Prostate gland (tissue), 2 donors: ENCODE measurements around the gene WWOX. TPM values are rescaled to one million over a fixed set of nuclear protein-coding genes. Genes with fewer than 3 reads are reported as not detected.

Experiments used
- DNase-seq: peaks from one replicate; pipeline ENCODE4 v3.0.0-alpha.2; 2019; ENCODE audit warnings: low spot score
- H3K27ac ChIP-seq, 2 donors: fragments of 200-600 bp; sonication (generic); 2 replicates each; pipeline ENCODE4 v1.5.1; 2017 to 2019
- H3K27me3 ChIP-seq: fragments of 200-600 bp; sonication (generic); replicated peaks from 2 replicates; pipeline ENCODE4 v1.5.1; 2019; ENCODE audit not compliant: insufficient read depth
- H3K36me3 ChIP-seq, 2 donors: fragments of 200-600 bp; sonication (generic); 1 replicate in 1 of 2; 2 replicates in 1 of 2; pipeline versions ENCODE4 v1.5.1 to v1.8.1; 2017 to 2019
- H3K4me1 ChIP-seq: fragments of 200-600 bp; sonication (generic); replicated peaks from 2 replicates; pipeline ENCODE4 v1.5.1; 2019
- H3K4me3 ChIP-seq, 2 donors: fragments of 200-600 bp; sonication (generic); 2 replicates each; pipeline ENCODE4 v1.5.1; 2017 to 2019
- H3K9me3 ChIP-seq: fragments of 200-600 bp; sonication (generic); 2 replicates; pipeline ENCODE4 v1.5.1; 2017
- CTCF ChIP-seq, 4 experiments: fragments of 200-600 bp in 2 of 4; fragments of 450-650 bp in 2 of 4; sonication (generic) in 2 of 4; IDR thresholded peaks; 1 replicate in 3 of 4; 2 replicates in 1 of 4; pipeline ENCODE4 v1.5.1; 2016 to 2019; ENCODE audit warnings: antibody characterized with exemption in 4 of 4, mild to moderate bottlenecking in 2 of 4, moderate library complexity in 2 of 4
- POLR2A ChIP-seq: fragments of 450-650 bp; IDR thresholded peaks from one replicate; pipeline ENCODE4 v1.6.1; 2016; ENCODE audit warnings: antibody characterized with exemption, mild to moderate bottlenecking
- POLR2AphosphoS5 ChIP-seq: sonication (generic); formaldehyde crosslinking; IDR thresholded peaks from one replicate; pipeline ENCODE4 v1.6.1; 2017; ENCODE audit warnings: antibody characterized with exemption
- WGBS: methylation state at CpG from one replicate; pipeline ENCODE4 v1.1.5; 2018; 5-methylcytosine and 5-hydroxymethylcytosine counted together
- intact Hi-C: fragments of 100-400 bp; cut with DNase I; formaldehyde crosslinking; loops from one replicate; pipeline ENCODE4 v1.14.2; 2022
- total RNA-seq, 2 donors: library from RNA; depleted of rRNA; stranded (reverse); fragments of >200 nt; gene quantifications; one replicate each; pipeline ENCODE4 v1.1.0, GENCODE V29; 2016

The WWOX gene
- total RNA-seq, 2 donors from 2014 or later = 93.2 to 99.4 TPM

- Histone ChIP-seq H3K27me3 (no peaks in the 10 kb centered on the region), H3K4me3 (no peak overlapping the region), H3K36me3 (no peaks in the 10 kb centered on the region), H3K4me1 (no peaks in the 10 kb centered on the region), H3K9me3 (no peaks in the 10 kb centered on the region), H3K27ac (no peak overlapping the region)
- WGBS = 78% methylated on average over 5 of the region's 5 CpGs
- no peak for DNase-seq
- intact Hi-C loops = no loop called here
- TF ChIP-seq POLR2AphosphoS5 = no peak
- no peak for TF ChIP-seq CTCF (IDR thresholded peaks at IDR 0.05)
- no peak for TF ChIP-seq POLR2A
Observed at GRCh38 chr16:78060809-78061208, 38.6 kb upstream of the WWOX start.

GRCh38 chr16:78065319-78065718 lies 34.1 kb upstream of the WWOX start:
- intact Hi-C loops = no loop called here
- no peak for DNase-seq
- Histone ChIP-seq H3K36me3 (no peaks in the 10 kb centered on the region), H3K27me3 (no peaks in the 10 kb centered on the region), H3K9me3 (no peaks in the 10 kb centered on the region), H3K27ac (no peak overlapping the region), H3K4me3 (no peak overlapping the region), H3K4me1 (no peaks in the 10 kb centered on the region)
- no peak for TF ChIP-seq CTCF (IDR thresholded peaks at IDR 0.05)
- TF ChIP-seq POLR2A = no peak
- WGBS = 16% methylated on average over 4 of the region's 4 CpGs

GRCh38 chr16:78069913-78070312 lies 29.5 kb upstream of the WWOX start:
- Histone ChIP-seq H3K4me3 (no peak overlapping the region), H3K36me3 (no peaks in the 10 kb centered on the region), H3K27me3 (no peaks in the 10 kb centered on the region), H3K27ac (no peak overlapping the region), H3K4me1 (no peaks in the 10 kb centered on the region), H3K9me3 (no peaks in the 10 kb centered on the region)
- no peak for DNase-seq
- WGBS = 96% methylated on average over 5 of the region's 5 CpGs
- TF ChIP-seq POLR2AphosphoS5 (no peak), POLR2A (no peak), CTCF (IDR thresholded peaks at IDR 0.05) (no peak)
- intact Hi-C loops = no loop called here

- Histone ChIP-seq H3K27ac (no peak overlapping the region), H3K4me1 (no peaks in the 10 kb centered on the region), H3K27me3 (no peaks in the 10 kb centered on the region), H3K9me3 (no peaks in the 10 kb centered on the region), H3K36me3 (no peaks in the 10 kb centered on the region), H3K4me3 (no peak overlapping the region)
- TF ChIP-seq POLR2AphosphoS5 = no peak
- no peak for TF ChIP-seq CTCF (IDR thresholded peaks at IDR 0.05)
- TF ChIP-seq POLR2A = no peak
- WGBS = 34% methylated on average over 5 of the region's 5 CpGs
- intact Hi-C loops = no loop called here
- no peak for DNase-seq
Observed at GRCh38 chr16:78072275-78072674, 27.2 kb upstream of the WWOX start.

- Histone ChIP-seq H3K9me3 (no peaks in the 10 kb centered on the region), H3K4me1 (no peaks in the 10 kb centered on the region), H3K36me3 (no peaks in the 10 kb centered on the region), H3K27me3 (no peaks in the 10 kb centered on the region), H3K27ac (no peak overlapping the region), H3K4me3 (no peak overlapping the region)
- no peak for DNase-seq
- WGBS = 69% methylated on average over 3 of the region's 3 CpGs
- TF ChIP-seq POLR2AphosphoS5 (no peak), POLR2A (no peak), CTCF (IDR thresholded peaks at IDR 0.05) (no peak)
- intact Hi-C loops = no loop called here
Observed at GRCh38 chr16:78075800-78076199, 23.7 kb upstream of the WWOX start.
